Spinal cord (tissue), 10 donors: ENCODE data around the gene HHATL. TPM values are rescaled to one million over a fixed set of nuclear protein-coding genes. Genes with fewer than 3 reads are reported as not detected.

Experiments used
- DNase-seq, 6 donors: peaks; one replicate each; pipeline versions ENCODE4 v3.0.0 to v3.0.0-alpha.2; 2013 to 2015; ENCODE audit warnings: low spot score in 6 of 6, low read depth in 4 of 6
- H3K27ac ChIP-seq: one replicate; pipeline ENCODE4 v1.5.1; 2013; ENCODE audit warnings: low read depth, low read length, control low read depth
- H3K27me3 ChIP-seq: one replicate; pipeline ENCODE4 v1.6.1; 2013; ENCODE audit warnings: low read length; ENCODE audit not compliant: control insufficient read depth, insufficient read depth
- H3K36me3 ChIP-seq: one replicate; pipeline ENCODE4 v1.6.1; 2013; ENCODE audit warnings: low read length; ENCODE audit not compliant: control insufficient read depth, insufficient read depth
- H3K4me1 ChIP-seq: one replicate; pipeline ENCODE4 v1.6.1; 2013; ENCODE audit warnings: low read length; ENCODE audit not compliant: control insufficient read depth, insufficient read depth
- H3K4me3 ChIP-seq: one replicate; pipeline ENCODE4 v1.5.1; 2013; ENCODE audit warnings: low read depth, low read length, control low read depth
- H3K9me3 ChIP-seq: one replicate; pipeline ENCODE4 v1.6.1; 2013; ENCODE audit warnings: low read length; ENCODE audit not compliant: control insufficient read depth, insufficient read depth
- WGBS: methylation state at CpG from one replicate; pipeline ENCODE4 v1.1.5; 2013; ENCODE audit warnings: missing lambda C conversion rate; ENCODE audit not compliant: insufficient coverage; 5-methylcytosine and 5-hydroxymethylcytosine counted together
- polyA plus RNA-seq, 2 donors: library from polyadenylated mRNA; unstranded; fragments of 120-200 nt; gene quantifications; one replicate each; pipeline ENCODE4 v1.2.1, GENCODE V29; 2013; ENCODE audit not compliant: insufficient read length in 2 of 2
- total RNA-seq, 2 donors: library from RNA; depleted of rRNA in 1 of 2; stranded (reverse); fragments of 120-200 nt in 1 of 2; fragments of >200 nt in 1 of 2; gene quantifications; one replicate each; pipeline versions ENCODE4 v1.2.3 to v1.2.4, GENCODE V29; 2013 to 2014
- donor health status: healthy.

Gene HHATL
- total and polyA plus RNA-seq, 4 donors: 2.1 to 7.2 (median 3.5) TPM

DNA sequence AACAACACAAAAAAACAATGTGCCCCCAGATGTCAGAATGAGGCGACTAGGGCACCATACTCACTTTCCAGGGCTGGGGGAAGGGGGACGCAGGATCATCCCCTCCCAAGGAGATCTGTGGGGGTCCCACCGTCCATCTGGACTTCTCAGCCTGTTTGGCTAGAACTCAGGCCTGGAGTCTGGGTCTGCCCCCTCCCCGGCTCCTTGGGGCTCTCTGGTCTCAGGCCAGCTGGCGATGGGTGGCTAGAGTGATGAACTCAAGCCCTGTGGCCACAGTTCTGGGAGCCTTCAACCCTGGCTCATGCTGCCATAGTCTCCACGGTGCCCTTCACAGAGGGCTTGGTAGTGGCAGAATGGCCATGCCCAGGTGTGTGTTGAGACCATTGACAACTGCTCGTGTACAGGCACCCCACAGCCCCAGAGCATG is 35.5 kb downstream of the HHATL start:
- Histone ChIP-seq H3K4me1 (peaks cover 30% of the 10 kb centered on the region), H3K9me3 (no peaks in the 10 kb centered on the region), H3K27ac (no peak overlapping the region), H3K4me3 (no peak overlapping the region), H3K27me3 (no peaks in the 10 kb centered on the region), H3K36me3 (peaks cover 40% of the 10 kb centered on the region)
- DNase-seq: no peak
- WGBS: 63% methylated on average over 7 of the region's 7 CpGs

- Histone ChIP-seq H3K36me3 (peaks cover 46% of the 10 kb centered on the region), H3K4me3 (no peak overlapping the region), H3K27ac (no peak overlapping the region), H3K4me1 (peaks cover 30% of the 10 kb centered on the region), H3K9me3 (no peaks in the 10 kb centered on the region), H3K27me3 (no peaks in the 10 kb centered on the region)
- WGBS: 93% methylated on average over 3 of the region's 4 CpGs
- DNase-seq: no peak
Observed at GRCh38 chr3:42666577-42666998, 36.0 kb downstream of the HHATL start.

GRCh38 chr3:42666022-42666421 is 36.6 kb downstream of the HHATL start:
- no peaks in the 10 kb centered on the region for H3K9me3 ChIP-seq
- 84% methylated on average over 6 of the region's 8 CpGs for WGBS
- no peak overlapping the region for H3K4me3 ChIP-seq
- no peak for DNase-seq
- peaks cover 30% of the 10 kb centered on the region for H3K4me1 ChIP-seq
- H3K36me3 ChIP-seq: peaks cover 51% of the 10 kb centered on the region
- no peaks in the 10 kb centered on the region for H3K27me3 ChIP-seq
- no peak overlapping the region for H3K27ac ChIP-seq

DNA sequence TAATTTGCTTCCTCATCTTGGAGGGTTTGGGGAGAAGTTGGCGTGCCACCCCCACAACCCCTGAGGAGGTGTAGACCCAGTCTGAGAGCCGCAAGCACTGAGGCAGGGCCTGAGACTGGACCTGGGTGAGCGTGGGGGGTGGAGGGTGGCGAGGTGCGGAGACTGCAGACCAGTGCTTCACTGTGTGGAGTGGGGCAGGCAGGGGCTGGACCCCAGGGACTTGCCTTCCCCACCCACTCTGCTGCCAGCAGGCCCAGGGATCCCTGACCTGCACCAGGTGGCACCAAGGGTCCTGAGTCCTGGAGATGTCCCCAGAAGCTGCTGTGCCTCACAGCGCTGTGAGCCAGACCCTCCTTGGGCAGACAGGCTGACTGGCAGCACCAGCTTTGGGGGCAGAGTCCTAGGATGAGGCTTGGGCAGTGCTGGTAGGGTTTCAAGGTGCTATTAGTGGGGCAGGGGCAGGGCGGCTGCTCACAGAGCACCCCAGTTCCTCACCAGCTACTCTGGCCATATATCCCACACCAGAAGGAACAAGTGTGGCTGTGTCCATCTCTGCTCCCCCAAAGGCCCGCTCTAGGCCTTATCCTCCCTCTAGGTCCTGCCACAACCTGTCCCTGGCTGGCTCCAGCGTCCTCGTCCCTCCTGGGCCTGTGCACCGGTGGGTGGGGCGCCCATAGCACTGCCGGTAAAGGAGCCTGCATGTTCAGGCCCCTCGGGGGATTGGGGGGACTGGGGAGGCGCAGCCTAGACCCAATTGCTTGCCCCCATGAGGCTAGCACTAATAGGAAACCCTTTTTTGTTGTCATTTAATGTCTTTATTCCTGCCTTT is 37.3 kb downstream of the HHATL start:
- 93% methylated on average over 9 of the region's 15 CpGs for WGBS
- no peak for DNase-seq
- no peak overlapping the region for H3K4me3 ChIP-seq
- H3K27ac ChIP-seq: no peak overlapping the region
- H3K9me3 ChIP-seq: no peaks in the 10 kb centered on the region
- peaks cover 36% of the 10 kb centered on the region for H3K4me1 ChIP-seq
- peaks cover 59% of the 10 kb centered on the region for H3K36me3 ChIP-seq
- H3K27me3 ChIP-seq: no peaks in the 10 kb centered on the region

DNA sequence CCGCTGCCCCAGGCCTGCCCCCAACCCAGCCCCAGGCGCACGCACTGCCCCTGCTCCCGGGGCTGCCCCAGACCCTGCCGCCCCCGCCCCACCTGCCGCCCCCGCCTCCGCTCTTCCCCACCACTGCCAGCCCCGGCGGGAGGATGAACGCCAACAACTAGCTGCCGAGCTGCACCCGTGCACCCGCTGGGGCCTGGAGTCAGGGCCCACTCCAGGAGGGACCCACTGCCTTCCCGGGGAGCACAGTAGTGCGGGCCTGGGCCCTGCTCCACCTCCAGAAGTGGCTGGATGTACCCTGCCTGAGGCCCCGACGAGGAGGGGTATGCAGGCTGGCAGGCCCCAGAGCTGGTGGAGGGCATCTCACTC is 38.2 kb downstream of the HHATL start:
- H3K27ac ChIP-seq: no peak overlapping the region
- peaks cover 44% of the 10 kb centered on the region for H3K4me1 ChIP-seq
- no peaks in the 10 kb centered on the region for H3K27me3 ChIP-seq
- H3K9me3 ChIP-seq: no peaks in the 10 kb centered on the region
- peaks cover 67% of the 10 kb centered on the region for H3K36me3 ChIP-seq
- WGBS: 83% methylated on average over 11 of the region's 19 CpGs
- no peak for DNase-seq
- H3K4me3 ChIP-seq: no peak overlapping the region

- no peaks in the 10 kb centered on the region for H3K9me3 ChIP-seq
- no peak overlapping the region for H3K4me3 ChIP-seq
- WGBS: 87% methylated on average over 38 of the region's 38 CpGs
- no peak overlapping the region for H3K27ac ChIP-seq
- H3K27me3 ChIP-seq: no peaks in the 10 kb centered on the region
- DNase-seq: no peak
- peaks cover 73% of the 10 kb centered on the region for H3K36me3 ChIP-seq
- H3K4me1 ChIP-seq: peaks cover 49% of the 10 kb centered on the region
Observed at GRCh38 chr3:42663581-42664437, 38.8 kb downstream of the HHATL start.

GRCh38 chr3:42662813-42663535 is 39.6 kb downstream of the HHATL start:
- no peaks in the 10 kb centered on the region for H3K9me3 ChIP-seq
- no peak for DNase-seq
- H3K27ac ChIP-seq: no peak overlapping the region
- H3K4me1 ChIP-seq: peaks cover 48% of the 10 kb centered on the region
- no peaks in the 10 kb centered on the region for H3K27me3 ChIP-seq
- no peak overlapping the region for H3K4me3 ChIP-seq
- WGBS: 98% methylated on average over 10 of the region's 12 CpGs
- H3K36me3 ChIP-seq: peaks cover 82% of the 10 kb centered on the region

DNA sequence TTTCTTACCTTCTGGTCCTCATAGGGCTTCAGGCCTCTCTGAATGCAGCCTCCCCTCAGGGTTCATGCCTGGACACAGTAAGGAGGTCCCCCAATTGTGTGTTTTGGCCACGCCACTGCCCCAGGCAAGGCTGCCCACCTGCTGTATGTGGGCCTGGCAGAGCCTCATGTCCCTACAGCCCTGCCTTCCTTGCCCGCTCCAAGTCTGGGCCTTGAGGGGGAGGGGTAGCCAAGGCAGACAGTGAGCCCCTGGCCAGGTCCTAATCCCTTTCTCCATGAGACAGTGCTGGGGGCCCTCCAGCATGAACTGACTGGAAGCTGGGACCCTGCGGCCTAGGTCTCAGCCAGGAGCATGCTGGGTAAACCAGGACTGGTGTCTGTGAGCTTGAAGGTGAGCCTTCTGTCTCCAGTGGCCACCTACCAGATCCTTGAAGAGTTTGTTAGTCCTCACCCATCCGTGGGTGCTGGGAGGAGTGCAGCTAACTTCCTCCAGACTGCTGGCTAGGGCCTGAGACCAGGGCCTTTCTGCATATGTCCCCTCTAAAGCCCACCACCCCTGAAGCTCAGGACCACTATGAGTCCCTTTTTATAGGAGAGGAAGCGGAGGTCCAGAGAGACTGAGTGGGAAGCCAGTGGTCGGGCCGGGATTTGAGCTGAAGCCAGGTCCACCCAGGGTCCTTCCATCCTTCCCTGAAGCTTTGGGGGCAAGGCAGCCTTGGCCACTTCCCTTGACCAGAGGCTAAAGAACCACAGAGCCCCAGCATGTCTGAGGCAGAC is 40.4 kb downstream of the HHATL start:
- 95% methylated on average over 6 of the region's 7 CpGs for WGBS
- H3K9me3 ChIP-seq: no peaks in the 10 kb centered on the region
- no peak overlapping the region for H3K27ac ChIP-seq
- H3K27me3 ChIP-seq: no peaks in the 10 kb centered on the region
- no peak for DNase-seq
- peaks cover 89% of the 10 kb centered on the region for H3K36me3 ChIP-seq
- H3K4me3 ChIP-seq: no peak overlapping the region
- H3K4me1 ChIP-seq: peaks cover 46% of the 10 kb centered on the region

DNA sequence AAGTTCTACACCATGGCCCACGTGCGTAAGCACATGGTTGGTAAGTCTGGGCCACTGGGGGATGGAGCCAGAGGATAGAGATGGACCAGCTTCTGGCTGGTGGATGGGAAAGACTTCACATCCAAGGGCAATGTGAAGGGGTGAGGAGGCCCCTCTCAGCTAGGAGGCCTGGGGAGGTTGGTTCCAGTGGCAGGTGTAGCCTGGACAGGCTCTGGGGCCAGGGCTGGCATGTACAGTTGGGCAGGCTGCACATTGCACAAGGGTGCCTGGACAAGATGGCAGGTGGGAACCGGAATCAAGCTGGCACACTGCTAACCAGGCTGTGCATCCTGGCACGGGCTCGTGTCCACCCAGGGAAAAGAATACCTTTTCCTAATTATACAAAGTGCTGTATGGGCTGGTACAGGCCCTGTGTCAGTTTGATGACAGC is 41.0 kb downstream of the HHATL start:
- H3K4me3 ChIP-seq: no peak overlapping the region
- DNase-seq: no peak
- 89% methylated on average over 3 of the region's 5 CpGs for WGBS
- peaks cover 46% of the 10 kb centered on the region for H3K4me1 ChIP-seq
- no peaks in the 10 kb centered on the region for H3K27me3 ChIP-seq
- H3K27ac ChIP-seq: no peak overlapping the region
- peaks cover 95% of the 10 kb centered on the region for H3K36me3 ChIP-seq
- no peaks in the 10 kb centered on the region for H3K9me3 ChIP-seq
